GM18499 (cell line): Measurements from ENCODE around the gene HSPG2.

ENCODE experiments used
- ATAC-seq: cut with Tn5 transposase; IDR thresholded peaks from one replicate; pipeline ENCODE4 v1.9.1; 2021; ENCODE audit warnings: moderate number of reproducible peaks; ENCODE audit not compliant: insufficient read depth, unreplicated experiment

Gene HSPG2

GRCh38 chr1:21902026-21903012, 34.8 kb downstream of the HSPG2 start:
- ATAC-seq, result no peak

- no peak for ATAC-seq
Observed at GRCh38 chr1:21901473-21901847, 35.6 kb downstream of the HSPG2 start.

- ATAC-seq, result no peak
Observed at GRCh38 chr1:21900766-21901472, 36.2 kb downstream of the HSPG2 start.

GRCh38 chr1:21899987-21900386, 37.1 kb downstream of the HSPG2 start:
- no peak for ATAC-seq

- ATAC-seq, result no peak
Observed at GRCh38 chr1:21899267-21899810, 37.8 kb downstream of the HSPG2 start.

GRCh38 chr1:21898326-21899200, 38.5 kb downstream of the HSPG2 start:
- no peak for ATAC-seq

GRCh38 chr1:21897844-21898243, 39.3 kb downstream of the HSPG2 start:
- ATAC-seq, result no peak

GRCh38 chr1:21896652-21897532, 40.2 kb downstream of the HSPG2 start:
- ATAC-seq, result no peak

- no peak for ATAC-seq
Observed at GRCh38 chr1:21896026-21896425, 41.1 kb downstream of the HSPG2 start.

GRCh38 chr1:21894034-21894881, 42.9 kb downstream of the HSPG2 start:
- no peak for ATAC-seq

- no peak for ATAC-seq
Observed at GRCh38 chr1:21893046-21893805, 43.9 kb downstream of the HSPG2 start.

GRCh38 chr1:21891621-21892479, 45.3 kb downstream of the HSPG2 start:
- ATAC-seq, result no peak

- no peak for ATAC-seq
Observed at GRCh38 chr1:21891081-21891480, 46.0 kb downstream of the HSPG2 start.

GRCh38 chr1:21888500-21888899, 48.6 kb downstream of the HSPG2 start:
- ATAC-seq, result no peak

- no peak for ATAC-seq
Observed at GRCh38 chr1:21887796-21888195, 49.3 kb downstream of the HSPG2 start.

GRCh38 chr1:21887216-21887736, 49.8 kb downstream of the HSPG2 start:
- ATAC-seq, result no peak
